ENCODE data around the gene AZIN2. TPM values are rescaled to one million over a fixed set of nuclear protein-coding genes. Genes with fewer than 3 reads are reported as not detected.
"Not testable (repeated sequence)": the region's sequence is repeated elsewhere in the genome, so short reads cannot be mapped to it uniquely, and the experiment has no call there.

AZIN2 gene
- total RNA-seq, 1 donor from 2014 or later: 0.82 TPM

DNA sequence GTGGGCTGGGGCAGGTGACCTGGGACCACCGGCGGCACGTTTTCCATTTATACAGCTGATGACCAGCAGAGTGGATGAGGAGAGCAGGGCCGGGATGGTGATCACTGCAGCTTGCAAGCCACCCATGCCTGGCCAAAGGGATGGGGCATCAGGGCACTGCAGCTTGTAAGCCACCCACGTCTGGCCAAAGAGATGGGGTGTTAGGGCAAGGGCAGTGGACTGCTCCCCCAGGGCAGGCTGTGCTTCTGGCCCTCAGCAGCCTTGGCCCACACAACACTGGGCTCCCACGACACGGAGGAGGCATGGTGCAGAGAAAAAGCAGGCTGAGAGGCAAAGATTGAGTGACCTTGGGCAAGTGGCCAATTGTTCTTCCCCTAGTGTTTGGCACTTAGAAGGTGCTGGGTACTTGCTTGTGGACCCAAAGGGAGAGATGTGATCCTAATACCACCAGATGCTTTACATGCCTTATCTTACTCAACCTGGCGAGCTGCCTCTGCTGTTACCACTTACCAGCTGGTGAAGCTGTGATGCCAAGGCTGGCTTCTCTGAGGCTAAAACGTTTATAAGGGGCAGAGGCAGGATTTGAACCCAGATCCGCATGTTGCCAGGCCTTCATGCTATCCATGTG lies 52.6 kb downstream of the AZIN2 start:
- H3K27me3 Mint-ChIP-seq: no peaks in the 10 kb centered on the region
- H3K4me3 Mint-ChIP-seq: no peak overlapping the region
- no peak for ATAC-seq (ENCODE audit: low read depth)
- ChIA-PET POLR2A (no interaction called here), CTCF (no interaction called here)
- no peak for DNase-seq
- H3K4me1 Mint-ChIP-seq: peaks cover 6% of the 10 kb centered on the region
- TF ChIP-seq, protein P1, sequence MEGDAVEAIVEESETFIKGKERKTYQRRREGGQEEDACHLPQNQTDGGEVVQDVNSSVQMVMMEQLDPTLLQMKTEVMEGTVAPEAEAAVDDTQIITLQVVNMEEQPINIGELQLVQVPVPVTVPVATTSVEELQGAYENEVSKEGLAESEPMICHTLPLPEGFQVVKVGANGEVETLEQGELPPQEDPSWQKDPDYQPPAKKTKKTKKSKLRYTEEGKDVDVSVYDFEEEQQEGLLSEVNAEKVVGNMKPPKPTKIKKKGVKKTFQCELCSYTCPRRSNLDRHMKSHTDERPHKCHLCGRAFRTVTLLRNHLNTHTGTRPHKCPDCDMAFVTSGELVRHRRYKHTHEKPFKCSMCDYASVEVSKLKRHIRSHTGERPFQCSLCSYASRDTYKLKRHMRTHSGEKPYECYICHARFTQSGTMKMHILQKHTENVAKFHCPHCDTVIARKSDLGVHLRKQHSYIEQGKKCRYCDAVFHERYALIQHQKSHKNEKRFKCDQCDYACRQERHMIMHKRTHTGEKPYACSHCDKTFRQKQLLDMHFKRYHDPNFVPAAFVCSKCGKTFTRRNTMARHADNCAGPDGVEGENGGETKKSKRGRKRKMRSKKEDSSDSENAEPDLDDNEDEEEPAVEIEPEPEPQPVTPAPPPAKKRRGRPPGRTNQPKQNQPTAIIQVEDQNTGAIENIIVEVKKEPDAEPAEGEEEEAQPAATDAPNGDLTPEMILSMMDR (IDR thresholded peaks at IDR 0.05): no peak
- intact Hi-C loops (cut with micrococcal nuclease): no loop called here
- H3K27ac Mint-ChIP-seq: no peak overlapping the region
- no peaks in the 10 kb centered on the region for H3K9me3 Mint-ChIP-seq
- H3K36me3 Mint-ChIP-seq (ENCODE audit: low read depth): peaks cover 3% of the 10 kb centered on the region

DNA sequence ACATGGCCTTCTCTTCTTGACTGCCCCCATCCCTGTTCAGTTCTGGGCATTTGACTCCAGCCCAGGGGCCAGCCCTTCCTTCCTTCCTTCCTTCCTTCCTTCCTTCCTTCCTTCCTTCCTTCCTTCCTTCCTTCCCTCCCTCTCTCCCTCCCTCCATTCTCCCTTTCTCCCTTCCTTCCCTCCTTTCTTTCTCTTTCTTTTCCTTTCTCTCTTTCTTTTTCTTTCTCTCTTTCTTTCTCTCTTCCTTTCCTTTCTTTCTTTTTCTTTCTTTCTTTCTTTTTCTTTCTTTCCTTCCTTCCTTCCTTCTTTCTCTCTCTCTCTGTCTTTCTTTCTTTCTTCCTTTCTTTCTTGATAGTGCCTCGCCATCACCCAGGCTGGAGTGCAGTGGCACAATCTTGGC lies 55.1 kb downstream of the AZIN2 start:
- not testable (repeated sequence) for H3K36me3 Mint-ChIP-seq (ENCODE audit: low read depth); DNase-seq; H3K27me3 Mint-ChIP-seq; H3K27ac Mint-ChIP-seq; H3K4me1 Mint-ChIP-seq; H3K4me3 Mint-ChIP-seq; ATAC-seq (ENCODE audit: low read depth); H3K9me3 Mint-ChIP-seq
- intact Hi-C loops (cut with micrococcal nuclease): loop anchor here (5.0 kb wide), 1 partner anchor 161 kb away; no protein-coding TSS in a partner anchor
- ChIA-PET POLR2A (interaction anchor here (1.0 kb wide), 1 partner anchor 9 kb away, joined by 4 read pairs; no protein-coding TSS in a partner anchor), CTCF (interaction anchor here (1.2 kb wide), 1 partner anchor 9 kb away, joined by 4 read pairs; no protein-coding TSS in a partner anchor)

DNA sequence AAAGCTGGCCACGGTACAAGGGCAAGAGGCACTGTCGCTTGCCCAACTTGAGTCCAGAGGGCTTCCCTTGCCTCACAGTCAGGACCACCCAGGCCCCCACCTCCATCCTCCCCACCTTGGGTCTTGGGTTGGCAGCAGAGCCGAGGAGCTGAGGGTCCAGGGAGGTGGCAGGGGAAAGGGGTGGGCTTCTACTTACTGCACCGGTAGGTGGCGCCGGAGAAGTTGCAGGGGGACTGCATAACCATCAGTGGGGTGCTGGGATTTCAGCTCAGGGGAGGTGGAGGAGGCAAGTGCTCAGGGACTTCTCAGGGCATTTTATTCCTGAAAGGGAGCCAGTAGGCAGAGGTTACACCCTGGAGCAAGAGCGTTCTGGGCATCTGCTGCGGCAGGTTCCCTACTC lies 56.8 kb downstream of the AZIN2 start:
- TF ChIP-seq, protein P1 (IDR thresholded peaks at IDR 0.05): no peak
- Mint-ChIP-seq H3K9me3 (no peaks in the 10 kb centered on the region), H3K36me3 (ENCODE audit: low read depth) (no peaks in the 10 kb centered on the region), H3K4me3 (no peak overlapping the region), H3K4me1 (peaks cover 2% of the 10 kb centered on the region), H3K27me3 (no peaks in the 10 kb centered on the region), H3K27ac (no peak overlapping the region)
- DNase-seq (peak; percentile 22), ATAC-seq (ENCODE audit: low read depth) (peak; percentile 62)
- intact Hi-C loops (cut with micrococcal nuclease): loop anchor here (5.0 kb wide), 1 partner anchor 160 kb away; no protein-coding TSS in a partner anchor
- ChIA-PET POLR2A (no interaction called here), CTCF (interaction anchor here (1.0 to 1.3 kb wide), 4 partner anchors 14 to 332 kb away, joined by 3 to 6 read pairs (median 3); no protein-coding TSS in a partner anchor)

DNA sequence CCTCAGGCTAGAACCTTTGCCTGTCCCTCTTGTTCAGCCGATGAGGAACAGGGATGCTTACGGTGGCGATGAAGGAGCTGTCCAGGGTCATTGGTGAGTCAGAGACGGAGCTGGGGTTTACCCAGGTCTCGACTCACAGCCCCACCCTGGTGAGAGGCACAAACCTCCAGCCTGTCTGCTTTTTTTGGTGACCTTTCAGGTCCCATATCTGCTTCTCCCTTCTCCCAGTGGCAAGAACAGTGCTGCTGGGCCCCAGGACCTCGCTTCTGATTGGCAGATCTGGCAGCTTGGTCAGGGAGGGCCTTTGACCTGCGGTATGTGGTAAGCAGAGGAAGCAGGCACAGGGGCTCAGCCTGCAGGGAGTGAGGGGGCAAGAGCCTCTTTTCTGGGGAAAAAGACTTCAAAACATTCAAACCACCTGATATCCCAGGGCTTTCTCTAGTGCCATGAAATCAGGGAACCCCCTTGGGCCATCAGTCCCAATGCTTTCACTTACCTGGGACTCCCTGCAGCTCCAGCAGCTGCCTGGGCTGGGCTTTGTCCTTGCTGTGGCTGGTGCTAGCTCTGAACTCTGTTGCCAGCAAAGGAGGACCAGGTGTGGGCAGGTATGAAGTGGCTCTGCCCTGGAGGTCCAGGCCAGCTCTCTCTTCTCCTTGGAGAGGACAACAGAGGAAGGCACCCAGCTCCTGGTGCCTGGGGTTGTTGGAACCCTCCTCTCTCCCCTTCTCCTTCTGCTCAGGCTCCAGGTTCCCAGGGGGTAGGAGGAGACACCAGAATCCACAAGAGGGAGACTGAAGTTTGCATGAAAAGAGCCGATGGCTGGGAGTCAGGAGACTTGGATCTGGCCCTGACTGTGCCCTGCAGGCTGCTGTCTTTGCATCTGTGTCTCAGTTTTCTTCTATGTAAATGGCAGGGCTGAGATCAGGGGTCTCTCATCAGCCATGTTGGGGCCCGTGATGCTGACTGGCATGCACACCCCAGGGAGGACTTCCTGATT lies 59.5 kb downstream of the AZIN2 start:
- ATAC-seq (ENCODE audit: low read depth) (no peak), DNase-seq (no peak)
- H3K27ac Mint-ChIP-seq: no peak overlapping the region
- H3K4me1 Mint-ChIP-seq: peaks cover 2% of the 10 kb centered on the region
- TF ChIP-seq, protein P1 (IDR thresholded peaks at IDR 0.05): no peak
- POLR2A ChIA-PET: no interaction called here
- H3K9me3 Mint-ChIP-seq: no peaks in the 10 kb centered on the region
- H3K4me3 Mint-ChIP-seq: no peak overlapping the region
- H3K27me3 Mint-ChIP-seq: no peaks in the 10 kb centered on the region
- H3K36me3 Mint-ChIP-seq (ENCODE audit: low read depth): peaks cover 9% of the 10 kb centered on the region
- intact Hi-C loops (cut with micrococcal nuclease): no loop called here
- CTCF ChIA-PET: no interaction called here

DNA sequence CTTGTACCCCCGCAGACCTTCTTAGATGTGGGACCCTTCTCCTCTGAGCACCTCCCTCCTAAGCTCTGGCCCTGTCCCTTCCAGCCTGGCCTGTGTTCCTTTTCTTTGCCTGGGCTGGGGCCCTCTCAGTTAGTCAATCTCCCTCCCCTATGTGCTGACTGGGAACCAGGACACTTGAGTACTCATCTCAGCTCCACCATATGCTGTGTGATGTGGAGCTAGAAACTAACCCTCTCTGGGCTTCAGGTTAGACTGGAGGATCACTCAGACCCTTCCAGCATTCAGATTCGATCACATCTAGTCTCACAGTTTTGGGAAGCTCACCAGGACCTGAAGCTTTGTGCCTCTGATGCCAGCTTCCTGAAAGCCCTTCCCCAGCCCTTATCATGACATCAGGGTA lies 60.3 kb downstream of the AZIN2 start:
- no peaks in the 10 kb centered on the region for H3K9me3 Mint-ChIP-seq
- no peaks in the 10 kb centered on the region for H3K27me3 Mint-ChIP-seq
- H3K4me1 Mint-ChIP-seq: peaks cover under 1% of the 10 kb centered on the region
- H3K36me3 Mint-ChIP-seq (ENCODE audit: low read depth): peaks cover 16% of the 10 kb centered on the region
- DNase-seq (no peak), ATAC-seq (ENCODE audit: low read depth) (no peak)
- POLR2A ChIA-PET: no interaction called here
- TF ChIP-seq, protein P1 (IDR thresholded peaks at IDR 0.05): no peak
- H3K4me3 Mint-ChIP-seq: no peak overlapping the region
- CTCF ChIA-PET: no interaction called here
- intact Hi-C loops (cut with micrococcal nuclease): no loop called here
- no peak overlapping the region for H3K27ac Mint-ChIP-seq

All from activated B cell treated with CpG ODN at 0.5 μM for 24 hours (primary cell).